Hepatocyte (in vitro differentiated cells): ENCODE results near the gene SPDEF.

Source experiments
- CTCF ChIP-seq: fragments of 200-600 bp; sonication (generic); IDR thresholded peaks from 2 replicates; pipeline ENCODE4 v1.5.1; 2016; ENCODE audit warnings: antibody characterized with exemption, mild to moderate bottlenecking; ENCODE audit not compliant: poor library complexity
- EZH2 ChIP-seq: fragments of 200-600 bp; sonication (generic); IDR thresholded peaks from 2 replicates; pipeline ENCODE4 v1.6.1; 2016; ENCODE audit warnings: antibody characterized with exemption, mild to moderate bottlenecking, borderline replicate concordance

GRCh38 chr6:34491091-34491430 is 65.1 kb downstream of the SPDEF start:
- TF ChIP-seq CTCF: no peak
- no peak for TF ChIP-seq EZH2
